Vagina (tissue), 2 donors: ENCODE results near the gene CASP3. TPM values are rescaled to one million over a fixed set of nuclear protein-coding genes. Genes with fewer than 3 reads are reported as not detected.
"Not testable (repeated sequence)": the region's sequence is repeated elsewhere in the genome, so short reads cannot be mapped to it uniquely, and the experiment has no call there.

ENCODE experiments used
- DNase-seq, 2 donors: peaks; one replicate each; pipeline ENCODE4 v3.0.0-alpha.2; 2017; ENCODE audit errors: extremely low spot score in 2 of 2
- H3K27ac ChIP-seq: fragments of 200-600 bp; sonication (generic); one replicate; pipeline ENCODE4 v1.5.1; 2019
- H3K27me3 ChIP-seq: fragments of 200-600 bp; sonication (generic); one replicate; pipeline ENCODE4 v1.5.1; 2019
- H3K36me3 ChIP-seq, 2 donors: fragments of 200-600 bp; sonication (generic); one replicate each; pipeline ENCODE4 v1.5.1; 2017 to 2019
- H3K4me1 ChIP-seq: fragments of 200-600 bp; sonication (generic); one replicate; pipeline ENCODE4 v1.5.1; 2019
- H3K4me3 ChIP-seq, 2 donors: fragments of 200-600 bp; sonication (generic); 1 replicate in 1 of 2; 2 replicates in 1 of 2; pipeline ENCODE4 v1.5.1; 2016 to 2019
- H3K9me3 ChIP-seq: fragments of 200-600 bp; sonication (generic); one replicate; pipeline ENCODE4 v1.5.1; 2019
- CTCF ChIP-seq, 3 experiments: fragments of 450-650 bp in 2 of 3; fragments of 200-600 bp in 1 of 3; sonication (generic) in 1 of 3; IDR thresholded peaks; one replicate each; pipeline ENCODE4 v1.5.1; 2017 to 2019; ENCODE audit warnings: antibody characterized with exemption in 3 of 3, mild to moderate bottlenecking in 2 of 3, moderate library complexity in 2 of 3
- POLR2A ChIP-seq, 2 donors: fragments of 450-650 bp; IDR thresholded peaks; one replicate each; pipeline ENCODE4 v1.6.1; 2017; ENCODE audit warnings: antibody characterized with exemption in 2 of 2, mild to moderate bottlenecking in 2 of 2, moderate library complexity in 2 of 2
- POLR2AphosphoS5 ChIP-seq, 2 donors: sonication (generic); formaldehyde crosslinking; IDR thresholded peaks; one replicate each; pipeline ENCODE4 v1.9.0; 2017; ENCODE audit warnings: antibody characterized with exemption in 2 of 2, mild to moderate bottlenecking in 2 of 2, low read depth in 1 of 2; ENCODE audit not compliant: insufficient read depth in 1 of 2
- intact Hi-C: fragments of 100-400 bp; cut with DNase I; formaldehyde crosslinking; loops from one replicate; pipeline ENCODE4 v1.15.1; 2023
- total RNA-seq: library from RNA; depleted of rRNA; stranded (reverse); fragments of >200 nt; gene quantifications from one replicate; pipeline ENCODE4 v1.2.3, GENCODE V29; 2016

Gene CASP3
- total RNA-seq, 1 donor from 2014 or later: 11.3 TPM

- no peaks in the 10 kb centered on the region for H3K27me3 ChIP-seq
Observed at GRCh38 chr4:184614509-184614908, 34.7 kb downstream of the CASP3 start.

DNA sequence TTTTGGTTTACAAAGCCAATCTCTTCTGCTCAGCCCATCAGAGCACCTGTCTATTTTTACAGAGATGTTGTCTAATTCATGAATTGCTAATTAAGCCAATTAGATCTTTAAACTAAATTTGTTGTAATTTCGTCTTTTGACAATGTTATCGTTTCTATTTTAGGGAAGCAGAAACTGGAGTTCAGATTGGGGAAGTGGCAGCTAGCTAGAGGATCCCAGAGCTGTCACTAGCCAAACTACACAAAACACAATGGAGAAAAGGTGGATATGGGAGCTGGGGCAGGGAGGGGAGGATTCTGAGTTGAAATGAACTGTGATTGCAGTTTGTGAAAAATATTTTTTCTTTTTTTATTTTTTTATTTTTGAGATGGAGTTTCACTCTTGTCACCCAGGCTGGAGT lies 35.8 kb downstream of the CASP3 start:
- DNase-seq: no peak
- no peak for TF ChIP-seq POLR2A (IDR thresholded peaks at IDR 0.05)
- TF ChIP-seq POLR2AphosphoS5 (IDR thresholded peaks at IDR 0.05; ENCODE audit: insufficient read depth in 1 of 2, low read depth in 1 of 2): no peak
- TF ChIP-seq CTCF (IDR thresholded peaks at IDR 0.05): no peak
- no peaks in the 10 kb centered on the region for H3K27me3 ChIP-seq
- no peak overlapping the region for H3K4me3 ChIP-seq
- intact Hi-C loops: no loop called here
- no peak overlapping the region for H3K27ac ChIP-seq
- H3K9me3 ChIP-seq: no peaks in the 10 kb centered on the region
- H3K36me3 ChIP-seq: no peaks in the 10 kb centered on the region
- H3K4me1 ChIP-seq: no peaks in the 10 kb centered on the region

More at GRCh38 chr4:184614509-184614908, 34.7 kb downstream of the CASP3 start:
- Histone ChIP-seq H3K36me3 (no peaks in the 10 kb centered on the region), H3K4me1 (no peaks in the 10 kb centered on the region), H3K27ac (no peak overlapping the region), H3K4me3 (no peak overlapping the region), H3K9me3 (no peaks in the 10 kb centered on the region)
- DNase-seq: no peak
- intact Hi-C loops: no loop called here
- no peak for TF ChIP-seq POLR2AphosphoS5 (IDR thresholded peaks at IDR 0.05; ENCODE audit: insufficient read depth in 1 of 2, low read depth in 1 of 2)
- TF ChIP-seq CTCF (IDR thresholded peaks at IDR 0.05): no peak
- no peak for TF ChIP-seq POLR2A (IDR thresholded peaks at IDR 0.05)

GRCh38 chr4:184612074-184612473 lies 37.2 kb downstream of the CASP3 start:
- intact Hi-C loops: no loop called here

DNA sequence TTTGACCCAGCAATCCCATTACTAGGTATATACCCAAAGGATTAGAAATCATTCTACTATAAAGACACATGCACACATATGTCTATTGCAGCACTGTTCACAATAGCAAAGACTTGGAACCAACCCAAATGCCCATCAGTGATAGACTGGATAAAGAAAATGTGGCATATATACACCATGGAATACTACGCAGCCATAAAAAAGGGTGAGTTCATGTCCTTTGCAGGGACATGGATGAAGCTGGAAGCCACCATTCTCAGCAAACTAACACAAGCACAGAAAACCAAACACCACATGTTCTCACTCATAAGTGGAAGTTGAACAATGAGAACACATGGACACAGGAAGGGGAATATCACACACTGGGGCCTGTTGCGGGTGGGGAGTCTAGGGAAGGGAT lies 41.8 kb downstream of the CASP3 start:
- H3K27ac ChIP-seq, H3K4me1 ChIP-seq, H3K27me3 ChIP-seq, DNase-seq, H3K36me3 ChIP-seq, H3K4me3 ChIP-seq, intact Hi-C loops, H3K9me3 ChIP-seq: not testable (repeated sequence)

More at GRCh38 chr4:184612074-184612473, 37.2 kb downstream of the CASP3 start:
- H3K4me3 ChIP-seq: no peak overlapping the region
- H3K27me3 ChIP-seq: no peaks in the 10 kb centered on the region
- DNase-seq: no peak
- no peaks in the 10 kb centered on the region for H3K9me3 ChIP-seq
- no peaks in the 10 kb centered on the region for H3K36me3 ChIP-seq
- no peak overlapping the region for H3K27ac ChIP-seq
- no peaks in the 10 kb centered on the region for H3K4me1 ChIP-seq
- TF ChIP-seq CTCF (IDR thresholded peaks at IDR 0.05) (no peak), POLR2AphosphoS5 (IDR thresholded peaks at IDR 0.05; ENCODE audit: insufficient read depth in 1 of 2, low read depth in 1 of 2) (no peak), POLR2A (IDR thresholded peaks at IDR 0.05) (no peak)

GRCh38 chr4:184602857-184603256 lies 46.4 kb downstream of the CASP3 start:
- H3K27ac ChIP-seq, intact Hi-C loops, H3K4me3 ChIP-seq, DNase-seq, H3K36me3 ChIP-seq, H3K4me1 ChIP-seq, H3K27me3 ChIP-seq, H3K9me3 ChIP-seq: not testable (repeated sequence)

GRCh38 chr4:184600982-184601381 lies 48.3 kb downstream of the CASP3 start:
- H3K27me3 ChIP-seq, DNase-seq, H3K27ac ChIP-seq, intact Hi-C loops, H3K4me1 ChIP-seq, H3K36me3 ChIP-seq, H3K4me3 ChIP-seq, H3K9me3 ChIP-seq: not testable (repeated sequence)
